Activated T-helper 1 cell treated with anti-CD3 and anti-CD28 coated beads, Interleukin-12 subunit alpha, Interleukin-12 subunit beta, Interleukin-2, Interleukin-4 antibody, amounts not matched to agents 30 ng/mL and 10 ng/mL and 1 ng/mL, durations not matched to agents 14 hours and 24 hours and 36 hours (primary cell): ENCODE data around the gene DNAJB1. TPM values are rescaled to one million over a fixed set of nuclear protein-coding genes. Genes with fewer than 3 reads are reported as not detected.
"Not testable (repeated sequence)": the region's sequence is repeated elsewhere in the genome, so short reads cannot be mapped to it uniquely, and the experiment has no call there.

Experiments used
- DNase-seq: peaks from one replicate; pipeline ENCODE4 v3.0.0; 2021; ENCODE audit warnings: low spot score
- H3K27ac Mint-ChIP-seq: one replicate; pipeline ENCODE4 v1.8.0; 2021; ENCODE audit warnings: mild to moderate bottlenecking, mixed read lengths
- H3K27me3 Mint-ChIP-seq: one replicate; pipeline ENCODE4 v1.8.0; 2022; ENCODE audit warnings: mild to moderate bottlenecking, moderate library complexity, mixed read lengths; ENCODE audit not compliant: insufficient read depth
- H3K36me3 Mint-ChIP-seq: one replicate; pipeline ENCODE4 v1.8.0; 2021; ENCODE audit warnings: low read depth, mixed read lengths
- H3K4me1 Mint-ChIP-seq: one replicate; pipeline ENCODE4 v1.8.0; 2021; ENCODE audit warnings: low read depth, mixed read lengths
- H3K4me3 Mint-ChIP-seq: one replicate; pipeline ENCODE4 v1.8.0; 2021; ENCODE audit warnings: mild to moderate bottlenecking, moderate library complexity, mixed read lengths
- H3K9me3 Mint-ChIP-seq: one replicate; pipeline ENCODE4 v1.8.0; 2021; ENCODE audit warnings: mixed read lengths
- intact Hi-C: fragments of 100-400 bp; cut with micrococcal nuclease; formaldehyde crosslinking; loops from one replicate; pipeline ENCODE4 v1.15.1; 2024
- total RNA-seq: library from RNA; stranded (reverse); gene quantifications from 2 replicates; pipeline ENCODE4 v1.2.3, GENCODE V29; 2022

Gene DNAJB1
- total RNA-seq, 1 donor from 2014 or later = 104 TPM

GRCh38 chr19:14559916-14560775 is 41.9 kb upstream of the DNAJB1 start:
- intact Hi-C loops = loop anchor here (5.0 kb wide), 1 partner anchor 127 kb away; no protein-coding TSS in a partner anchor
- peaks cover 16% of the 10 kb centered on the region for H3K4me1 Mint-ChIP-seq
- no peaks in the 10 kb centered on the region for H3K27me3 Mint-ChIP-seq
- peaks cover 5% of the 10 kb centered on the region for H3K36me3 Mint-ChIP-seq
- no peak for DNase-seq
- H3K27ac Mint-ChIP-seq = peak overlapping the region; percentile 48
- H3K9me3 Mint-ChIP-seq = no peaks in the 10 kb centered on the region
- no peak overlapping the region for H3K4me3 Mint-ChIP-seq

DNA sequence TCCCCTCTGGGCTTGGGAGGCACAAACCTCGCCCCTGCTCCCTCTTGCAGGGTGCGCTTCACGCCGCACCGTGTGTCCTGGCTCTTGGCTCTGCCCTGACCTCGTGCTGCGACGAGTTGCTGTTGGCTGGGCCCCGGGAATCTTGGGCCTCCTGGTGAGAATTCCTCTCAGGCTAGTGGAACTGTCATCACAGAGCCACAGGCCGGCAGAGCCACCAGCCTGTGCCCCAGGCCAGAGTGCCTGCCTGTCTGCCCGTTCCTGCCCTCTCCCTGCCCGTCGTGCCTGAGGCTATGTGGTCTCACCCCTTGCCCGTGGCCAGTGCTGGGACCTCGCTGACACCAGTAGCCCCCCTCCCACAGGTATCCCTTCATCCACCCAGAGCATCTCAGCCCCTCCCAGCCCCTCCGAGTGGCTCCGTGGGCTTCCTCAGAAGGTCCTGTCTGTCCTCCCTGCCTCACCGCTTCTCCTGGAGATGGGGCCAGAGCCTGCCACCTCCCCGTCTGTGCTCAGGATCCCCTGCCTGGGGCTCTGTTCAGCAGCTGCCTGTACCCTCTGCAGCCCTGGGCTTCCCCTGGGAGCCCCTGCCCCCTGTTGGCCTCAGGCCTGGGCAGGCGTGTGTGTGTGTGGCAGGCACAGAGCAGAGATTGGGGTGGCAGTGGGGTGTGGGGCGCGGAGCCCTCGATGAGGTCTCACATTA is 40.3 kb upstream of the DNAJB1 start:
- no peak for DNase-seq
- intact Hi-C loops = loop anchor here (5.0 kb wide), 1 partner anchor 129 kb away; no protein-coding TSS in a partner anchor

DNA sequence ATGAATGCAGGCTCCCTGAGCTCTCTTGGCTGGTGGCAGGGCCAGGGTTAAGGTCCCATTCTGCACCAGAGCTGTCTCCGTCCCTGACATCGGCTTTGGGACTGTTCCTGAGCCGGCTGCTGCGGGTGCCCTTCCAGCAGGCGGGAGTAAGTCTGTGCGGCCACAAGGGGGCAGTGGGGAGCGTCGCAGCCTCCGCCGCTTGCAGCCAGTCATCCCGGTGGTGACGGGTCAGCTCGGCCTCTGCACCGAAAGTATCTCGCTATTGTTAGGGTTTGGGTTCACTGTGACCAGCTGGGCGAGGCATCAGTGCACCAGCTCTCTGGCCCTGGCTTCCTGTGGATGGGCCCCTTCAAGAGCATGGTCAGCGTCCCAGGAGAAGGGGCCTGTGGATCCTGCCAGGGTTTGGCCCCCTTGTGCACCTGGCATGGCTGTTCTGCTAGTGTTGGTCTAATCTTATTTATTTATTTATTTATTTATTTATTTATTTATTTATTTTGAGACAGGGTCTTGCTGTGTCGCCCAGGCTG is 38.5 kb upstream of the DNAJB1 start:
- Mint-ChIP-seq H3K4me1 (peaks cover 11% of the 10 kb centered on the region), H3K36me3 (peaks cover 3% of the 10 kb centered on the region), H3K27ac (peak overlapping the region; percentile 34), H3K27me3 (no peaks in the 10 kb centered on the region), H3K9me3 (no peaks in the 10 kb centered on the region), H3K4me3 (no peak overlapping the region)
- DNase-seq = peak; percentile 60
- intact Hi-C loops = loop anchor here (2.0 to 5.0 kb wide), 2 partner anchors 16 to 131 kb away; partner anchors contain the start of gene NDUFB7

More for the DNA sequence above, 40.3 kb upstream of the DNAJB1 start:
- Mint-ChIP-seq H3K4me1 (peaks cover 11% of the 10 kb centered on the region), H3K27me3 (no peaks in the 10 kb centered on the region), H3K27ac (no peak overlapping the region), H3K9me3 (no peaks in the 10 kb centered on the region), H3K4me3 (no peak overlapping the region), H3K36me3 (peaks cover 3% of the 10 kb centered on the region)

DNA sequence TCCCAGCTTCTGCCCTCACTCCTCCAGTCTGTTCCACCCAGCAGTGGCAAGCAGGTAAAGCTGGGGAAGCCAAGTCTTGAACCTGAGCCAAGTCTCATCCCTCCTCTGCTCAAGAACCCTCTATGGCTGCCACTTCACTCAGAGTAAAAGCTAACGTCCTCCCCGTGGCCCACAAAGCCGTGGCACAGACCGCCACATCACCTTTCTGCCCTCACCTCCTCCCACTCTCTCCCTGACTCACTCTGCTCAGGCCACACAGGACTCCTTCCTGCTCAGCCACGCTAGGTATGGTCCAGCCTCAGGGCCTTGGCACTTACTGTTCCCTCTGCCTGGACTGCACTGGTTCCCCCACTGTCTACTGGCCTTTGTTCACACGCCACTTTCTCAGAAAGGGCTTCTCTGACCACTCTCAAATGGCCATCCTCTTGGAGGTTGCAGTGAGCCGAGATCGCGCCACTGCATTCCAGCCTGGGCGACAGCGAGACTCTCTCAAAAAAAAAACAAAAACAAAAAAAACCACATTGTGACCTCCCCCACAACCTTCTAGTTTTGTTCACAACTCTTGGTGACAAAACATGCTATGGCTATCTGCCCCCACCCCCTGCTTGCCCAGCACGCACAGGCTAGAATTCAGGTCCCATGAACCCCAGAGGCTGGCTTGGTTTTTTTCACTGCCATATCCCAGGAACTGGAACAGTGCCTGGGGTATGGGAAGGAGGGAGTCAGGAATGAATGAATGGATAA is 37.9 kb upstream of the DNAJB1 start:
- H3K36me3 Mint-ChIP-seq = peaks cover 3% of the 10 kb centered on the region
- H3K27me3 Mint-ChIP-seq = no peaks in the 10 kb centered on the region
- H3K27ac Mint-ChIP-seq = no peak overlapping the region
- H3K4me1 Mint-ChIP-seq = peaks cover 11% of the 10 kb centered on the region
- no peak for DNase-seq
- no peaks in the 10 kb centered on the region for H3K9me3 Mint-ChIP-seq
- intact Hi-C loops = loop anchor here (2.0 to 5.0 kb wide), 2 partner anchors 17 to 131 kb away; partner anchors contain the start of gene NDUFB7
- H3K4me3 Mint-ChIP-seq = no peak overlapping the region

- H3K4me1 Mint-ChIP-seq = peaks cover 17% of the 10 kb centered on the region
- H3K36me3 Mint-ChIP-seq = peaks cover 6% of the 10 kb centered on the region
- intact Hi-C loops = no loop called here
- no peak overlapping the region for H3K27ac Mint-ChIP-seq
- no peaks in the 10 kb centered on the region for H3K9me3 Mint-ChIP-seq
- H3K4me3 Mint-ChIP-seq = no peak overlapping the region
- H3K27me3 Mint-ChIP-seq = no peaks in the 10 kb centered on the region
- DNase-seq = no peak
These were observed 36.2 kb upstream of the DNAJB1 start for GRCh38 chr19:14554382-14554812.

DNA sequence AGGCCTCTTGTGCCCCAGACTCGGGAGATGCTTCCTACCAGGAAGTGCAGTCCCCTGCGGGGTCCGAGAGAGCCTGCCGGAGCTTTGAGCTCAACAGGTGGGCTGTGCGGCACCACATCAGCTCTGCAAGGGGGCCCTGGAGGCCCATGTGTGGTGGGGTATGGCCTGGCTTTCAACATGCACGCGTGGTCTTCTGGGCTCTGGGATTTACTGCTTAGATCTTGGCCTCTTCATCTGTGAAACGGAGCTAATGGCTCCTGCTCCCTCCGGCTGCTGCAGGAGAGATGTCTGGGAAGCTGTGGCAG is 35.7 kb upstream of the DNAJB1 start:
- H3K27me3 Mint-ChIP-seq = no peaks in the 10 kb centered on the region
- H3K4me3 Mint-ChIP-seq = no peak overlapping the region

GRCh38 chr19:14553042-14553938 is 35.1 kb upstream of the DNAJB1 start:
- DNase-seq = no peak
- Mint-ChIP-seq H3K9me3 (no peaks in the 10 kb centered on the region), H3K27me3 (no peaks in the 10 kb centered on the region), H3K36me3 (peaks cover 8% of the 10 kb centered on the region), H3K4me3 (no peak overlapping the region), H3K27ac (no peak overlapping the region), H3K4me1 (peaks cover 17% of the 10 kb centered on the region)
- intact Hi-C loops = no loop called here

More for the DNA sequence above, 35.7 kb upstream of the DNAJB1 start:
- DNase-seq = no peak
- Mint-ChIP-seq H3K4me1 (peaks cover 17% of the 10 kb centered on the region), H3K27ac (no peak overlapping the region), H3K36me3 (peaks cover 6% of the 10 kb centered on the region), H3K9me3 (no peaks in the 10 kb centered on the region)
- intact Hi-C loops = no loop called here

GRCh38 chr19:14552006-14552360 is 33.8 kb upstream of the DNAJB1 start:
- DNase-seq, H3K27me3 Mint-ChIP-seq, H3K27ac Mint-ChIP-seq, H3K36me3 Mint-ChIP-seq, H3K9me3 Mint-ChIP-seq, intact Hi-C loops, H3K4me3 Mint-ChIP-seq: not testable (repeated sequence)
- H3K4me1 Mint-ChIP-seq = peaks cover 17% of the 10 kb centered on the region

DNA sequence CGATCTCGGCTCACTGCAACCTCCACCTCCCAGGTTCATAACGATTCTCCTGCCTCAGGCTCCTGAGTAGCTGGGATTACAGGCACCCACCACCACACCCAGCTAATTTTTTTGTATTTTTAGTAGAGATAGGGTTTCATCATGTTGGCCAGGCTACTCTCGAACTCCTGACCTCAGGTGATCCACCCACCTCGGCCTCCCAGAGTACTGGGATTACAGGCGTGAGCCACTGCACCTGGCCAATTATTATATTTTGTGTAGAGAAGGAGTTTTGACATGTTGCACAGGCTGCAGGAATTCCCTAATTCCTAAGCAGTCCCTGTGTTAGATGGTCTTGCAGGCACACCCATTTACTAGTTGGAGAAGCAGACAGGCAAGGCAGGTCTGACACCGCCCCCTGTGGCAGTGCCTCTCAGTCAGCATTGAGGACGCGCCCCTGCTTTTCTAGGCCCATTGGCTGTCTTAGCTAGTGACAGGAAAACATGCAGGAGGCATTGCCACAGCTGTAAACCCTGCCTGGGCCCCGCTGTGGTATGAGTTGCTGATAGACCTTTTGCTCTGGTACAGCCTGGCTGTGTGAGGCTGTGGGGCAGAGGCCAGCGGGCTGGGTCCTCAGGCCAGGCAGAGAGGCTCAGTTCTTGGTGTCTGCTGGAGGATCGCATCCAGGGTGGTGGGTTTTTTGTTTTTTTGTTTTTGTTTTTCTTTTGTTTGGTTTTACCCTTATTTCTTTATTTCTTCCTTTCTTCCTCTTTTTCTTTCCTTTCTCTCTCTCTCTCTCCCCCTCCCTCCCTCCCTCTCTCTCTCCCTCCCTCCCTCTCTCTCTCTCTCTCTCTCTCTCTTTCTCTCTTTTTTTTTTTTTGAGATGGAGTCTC is 33.2 kb upstream of the DNAJB1 start:
- H3K9me3 Mint-ChIP-seq, H3K36me3 Mint-ChIP-seq, H3K27me3 Mint-ChIP-seq, H3K4me3 Mint-ChIP-seq: not testable (repeated sequence)
- H3K27ac Mint-ChIP-seq = peak overlapping the region; percentile 72
- intact Hi-C loops = loop anchor here (2.0 kb wide), 1 partner anchor 23 kb away; the partner anchor contains the start of gene TECR
- peak; percentile 63 for DNase-seq
- H3K4me1 Mint-ChIP-seq = peaks cover 12% of the 10 kb centered on the region

DNA sequence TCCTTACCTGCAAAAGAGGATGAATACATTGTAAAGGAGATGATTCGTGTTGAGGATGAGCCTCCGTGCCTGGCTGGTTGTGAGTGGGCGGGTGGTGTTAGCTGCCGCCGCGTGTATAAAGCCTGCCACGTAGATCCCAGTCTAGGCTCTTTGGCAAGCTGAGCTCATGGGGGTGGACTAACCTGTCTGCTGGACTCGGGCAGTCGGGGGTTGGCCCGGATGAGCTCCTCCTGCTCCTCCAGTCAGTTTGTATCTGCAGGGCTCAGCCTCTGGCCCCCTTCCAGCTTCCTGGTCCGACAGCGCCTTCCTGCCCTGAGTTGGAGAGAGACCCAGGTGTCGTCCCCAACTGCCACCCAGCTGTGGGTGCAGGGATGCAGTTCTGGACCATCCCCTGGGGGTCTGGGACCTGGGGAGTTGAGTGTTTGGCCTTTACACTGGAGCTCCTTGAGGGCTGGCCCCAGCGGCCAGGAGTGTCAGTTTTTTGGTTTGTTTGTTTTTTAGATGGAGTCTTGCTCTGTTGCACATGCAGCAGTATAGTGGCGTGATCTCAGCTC is 32.1 kb upstream of the DNAJB1 start:
- Mint-ChIP-seq H3K4me3 (no peak overlapping the region), H3K4me1 (peaks cover 6% of the 10 kb centered on the region), H3K27ac (peak overlapping the region; percentile 14), H3K36me3 (peaks cover 6% of the 10 kb centered on the region), H3K27me3 (no peaks in the 10 kb centered on the region), H3K9me3 (no peaks in the 10 kb centered on the region)
- DNase-seq = no peak
- intact Hi-C loops = loop anchor here (2.0 kb wide), 1 partner anchor 21 kb away; the partner anchor contains the start of gene TECR

DNA sequence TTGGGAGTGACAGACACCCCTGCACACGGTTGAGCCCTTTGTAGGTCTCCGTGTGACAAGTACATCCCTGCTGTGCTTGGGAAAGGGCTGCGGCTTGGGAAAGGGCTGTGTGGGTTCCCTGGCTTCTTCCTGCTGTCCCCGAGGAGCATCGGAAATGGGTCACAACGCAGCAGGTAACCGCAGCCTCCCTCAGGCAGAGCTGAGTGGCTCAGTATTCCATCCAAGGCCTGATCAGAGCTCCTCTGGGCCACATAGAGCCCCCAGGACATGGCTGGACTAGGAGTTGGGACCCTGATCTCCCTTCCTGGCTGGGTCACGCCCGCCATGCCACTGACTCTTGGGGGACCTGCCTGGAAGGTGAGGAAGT is 27.5 kb upstream of the DNAJB1 start:
- H3K9me3 Mint-ChIP-seq = no peaks in the 10 kb centered on the region
- peaks cover 6% of the 10 kb centered on the region for H3K4me1 Mint-ChIP-seq
- H3K36me3 Mint-ChIP-seq = peaks cover 6% of the 10 kb centered on the region
- H3K27me3 Mint-ChIP-seq = no peaks in the 10 kb centered on the region
- no peak for DNase-seq
- no peak overlapping the region for H3K27ac Mint-ChIP-seq
- intact Hi-C loops = no loop called here
- no peak overlapping the region for H3K4me3 Mint-ChIP-seq
